Measurements from ENCODE around the gene MACROD1. TPM values are rescaled to one million over a fixed set of nuclear protein-coding genes. Genes with fewer than 3 reads are reported as not detected.

MACROD1 gene
- total and polyA plus RNA-seq, 10 of the 15 experiments (the other 5 are each of a cell fraction or from before 2014, with no cell fraction given) = 1.2 to 22.7 (median 11.3) TPM; not detected in 1

- H2AFZ ChIP-seq (ENCODE audit: control insufficient read depth, low read depth, low read length) = no peak overlapping the region
- intact Hi-C loops (cut with micrococcal nuclease; ENCODE audit: unreplicated experiment) (no loop called here), in situ Hi-C loops (cut with MboI) (no loop called here)
- no peak overlapping the region for H3K4me2 ChIP-seq (ENCODE audit: control insufficient read depth, insufficient read depth)
- H4K20me1 ChIP-seq (ENCODE audit: control insufficient read depth, insufficient read depth) = 0 out of 2 replicates have a peak, but pooled peaks cover 3% of the 10 kb centered on the region
- WGBS (ENCODE audit: insufficient coverage, insufficient replicate concordance, low lambda C conversion rate, missing lambda C conversion rate) = 75% methylated on average over 8 of the region's 8 CpGs
- H3K4me1 ChIP-seq (ENCODE audit: control insufficient read depth, insufficient read depth, low read length) = no peaks in the 10 kb centered on the region
- H3K27ac ChIP-seq (ENCODE audit: control insufficient read depth, insufficient read depth) = no peak overlapping the region
- ChIA-PET POLR2A (interaction anchor here (1.1 kb wide), 1 partner anchor 313 kb away, joined by 4 read pairs; the partner anchor contains the start of gene MARK2), SMC1A (ENCODE audit: uncharacterized antibody, unreplicated experiment) (interaction anchor here (1.2 to 3.1 kb wide), 2 partner anchors 149 to 314 kb away, joined by 3 to 12 read pairs; no protein-coding TSS in a partner anchor), RAD21 (ENCODE audit: unreplicated experiment) (no interaction called here), CTCF (interaction anchor here (0.8 to 8.8 kb wide), 7 partner anchors 9 to 384 kb away, joined by 3 to 68 read pairs (median 5); partner anchors contain the start of genes MARK2 and ZFTA)
- no peak overlapping the region for H3K4me3 ChIP-seq
- ATAC-seq = no peak
- H3K9me3 ChIP-seq (replicated peaks; ENCODE audit: control insufficient read depth, insufficient read depth, low read length) = no peaks in the 10 kb centered on the region
- no TSS peak for BruUV-seq (replicated peaks)
- no peaks in the 10 kb centered on the region for H3K27me3 ChIP-seq (replicated peaks in 1 of 2; ENCODE audit: control insufficient read depth in 2 of 2, insufficient read depth in 2 of 2, low read length in 1 of 2)
- no peaks in the 10 kb centered on the region for H3K36me3 ChIP-seq (ENCODE audit: control insufficient read depth in 2 of 2, insufficient read depth in 2 of 2, low read length in 1 of 2)
- no peaks in the 10 kb centered on the region for H3K79me2 ChIP-seq (ENCODE audit: control insufficient read depth, insufficient read depth, low read length)
- DNase-seq (ENCODE audit: low read depth, low spot score) = no peak
- FAIRE-seq = no peak
- no peak for TF ChIP-seq ZNF207 (IDR thresholded peaks at IDR 0.05; ENCODE audit: borderline replicate concordance)
- H3K9ac ChIP-seq (ENCODE audit: control insufficient read depth, insufficient read depth, low read length) = no peak overlapping the region
Measured at GRCh38 chr11:64151337-64151736, 14.6 kb downstream of the MACROD1 start.

DNA sequence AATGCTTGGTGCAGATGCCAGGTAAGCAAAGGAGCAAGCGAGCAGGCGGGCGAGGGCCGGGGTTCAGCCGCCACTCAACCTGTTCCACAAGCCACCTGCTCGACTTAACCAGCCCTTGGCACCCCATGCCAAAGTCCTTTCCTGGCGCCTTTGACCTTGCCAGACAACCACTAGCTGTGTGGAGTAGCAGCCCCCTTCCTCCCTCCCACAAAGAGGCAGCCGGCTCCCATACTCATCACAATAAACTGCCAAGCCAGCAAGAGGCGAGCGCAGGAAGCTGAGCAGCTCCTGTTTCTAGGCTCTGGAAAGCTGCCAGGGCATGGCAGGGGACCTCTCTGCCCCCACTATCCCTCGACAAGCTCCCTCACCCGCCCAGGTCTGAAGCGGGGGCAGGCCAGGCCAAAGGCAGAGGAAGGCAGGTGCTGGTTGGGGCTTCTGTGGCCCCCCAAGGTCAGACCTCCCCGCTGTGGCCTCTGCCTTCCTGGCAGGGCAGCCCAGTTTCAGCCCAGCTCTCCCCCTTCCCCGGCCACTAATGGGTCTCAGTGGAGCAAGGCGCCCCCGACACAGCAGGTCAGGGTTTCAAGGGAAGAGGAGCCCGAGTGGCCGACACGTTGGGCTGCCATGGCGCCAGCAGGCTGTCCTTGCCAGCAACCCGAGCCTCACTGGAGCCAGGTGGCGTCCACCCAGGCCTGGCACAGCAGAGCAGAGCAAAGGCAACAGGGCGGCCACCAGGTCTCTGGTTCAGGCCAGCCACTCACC, 15.3 kb downstream of the MACROD1 start:
- Histone ChIP-seq H3K4me3 (no peak overlapping the region), H4K20me1 (ENCODE audit: control insufficient read depth, insufficient read depth) (0 out of 2 replicates have a peak, but pooled peaks cover 3% of the 10 kb centered on the region), H3K27ac (ENCODE audit: control insufficient read depth, insufficient read depth) (no peak overlapping the region), H3K79me2 (ENCODE audit: control insufficient read depth, insufficient read depth, low read length) (no peaks in the 10 kb centered on the region), H3K36me3 (ENCODE audit: control insufficient read depth in 2 of 2, insufficient read depth in 2 of 2, low read length in 1 of 2) (no peaks in the 10 kb centered on the region), H3K27me3 (replicated peaks in 1 of 2; ENCODE audit: control insufficient read depth in 2 of 2, insufficient read depth in 2 of 2, low read length in 1 of 2) (no peaks in the 10 kb centered on the region), H2AFZ (ENCODE audit: control insufficient read depth, low read depth, low read length) (no peak overlapping the region), H3K4me2 (ENCODE audit: control insufficient read depth, insufficient read depth) (no peak overlapping the region), H3K9ac (ENCODE audit: control insufficient read depth, insufficient read depth, low read length) (no peak overlapping the region), H3K9me3 (replicated peaks; ENCODE audit: control insufficient read depth, insufficient read depth, low read length) (no peaks in the 10 kb centered on the region), H3K4me1 (ENCODE audit: control insufficient read depth, insufficient read depth, low read length) (no peaks in the 10 kb centered on the region)
- BruUV-seq (replicated peaks) = no TSS peak
- no peak for DNase-seq (ENCODE audit: low read depth, low spot score)
- ATAC-seq = no peak
- ChIA-PET SMC1A (ENCODE audit: uncharacterized antibody, unreplicated experiment) (interaction anchor here (1.2 to 3.1 kb wide), 3 partner anchors 125 to 313 kb away, joined by 3 to 12 read pairs (median 3); no protein-coding TSS in a partner anchor), CTCF (interaction anchor here (0.5 to 8.8 kb wide), 9 partner anchors 8 to 428 kb away, joined by 3 to 68 read pairs (median 5); partner anchors contain the start of genes MARK2 and ZFTA), POLR2A (interaction anchor here (1.1 kb wide), 1 partner anchor 312 kb away, joined by 4 read pairs; the partner anchor contains the start of gene MARK2), RAD21 (ENCODE audit: unreplicated experiment) (no interaction called here)
- TF ChIP-seq HDGF (IDR thresholded peaks at IDR 0.05) (no peak), IKZF1 (conservative IDR thresholded peaks at IDR 0.05) (no peak), POLR2A (IDR thresholded peaks at IDR 0.05; ENCODE audit: low read depth, low read length) (no peak), MEF2A (IDR thresholded peaks at IDR 0.05; ENCODE audit: insufficient read depth, low read depth, low read length) (no peak), USF1 (IDR thresholded peaks at IDR 0.05; ENCODE audit: borderline replicate concordance, extremely low read length, insufficient read depth, low read depth, low read length) (no peak), MYC (IDR thresholded peaks at IDR 0.05; ENCODE audit: insufficient read depth, insufficient read length, insufficient replicate concordance, low read length, severe bottlenecking) (no peak), EP300 (IDR thresholded peaks at IDR 0.05; ENCODE audit: borderline replicate concordance in 1 of 2, control insufficient read depth in 1 of 2, low read depth in 2 of 2, low read length in 2 of 2) (no peak), STAT3 (IDR thresholded peaks at IDR 0.05; ENCODE audit: low read depth, low read length) (no peak), BHLHE40 (IDR thresholded peaks at IDR 0.05; ENCODE audit: borderline replicate concordance in 1 of 2, low read depth in 2 of 2, low read length in 1 of 2) (no peak), ETV6 (conservative IDR thresholded peaks at IDR 0.05 in 1 of 2, IDR thresholded peaks at IDR 0.05 in 1 of 2; ENCODE audit: borderline replicate concordance in 1 of 2, low read depth in 1 of 2) (no peak), JUNB (IDR thresholded peaks at IDR 0.05) (no peak)
- TF ChIP-seq, protein P1, sequence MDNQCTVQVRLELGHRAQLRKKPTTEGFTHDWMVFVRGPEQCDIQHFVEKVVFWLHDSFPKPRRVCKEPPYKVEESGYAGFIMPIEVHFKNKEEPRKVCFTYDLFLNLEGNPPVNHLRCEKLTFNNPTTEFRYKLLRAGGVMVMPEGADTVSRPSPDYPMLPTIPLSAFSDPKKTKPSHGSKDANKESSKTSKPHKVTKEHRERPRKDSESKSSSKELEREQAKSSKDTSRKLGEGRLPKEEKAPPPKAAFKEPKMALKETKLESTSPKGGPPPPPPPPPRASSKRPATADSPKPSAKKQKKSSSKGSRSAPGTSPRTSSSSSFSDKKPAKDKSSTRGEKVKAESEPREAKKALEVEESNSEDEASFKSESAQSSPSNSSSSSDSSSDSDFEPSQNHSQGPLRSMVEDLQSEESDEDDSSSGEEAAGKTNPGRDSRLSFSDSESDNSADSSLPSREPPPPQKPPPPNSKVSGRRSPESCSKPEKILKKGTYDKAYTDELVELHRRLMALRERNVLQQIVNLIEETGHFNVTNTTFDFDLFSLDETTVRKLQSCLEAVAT (IDR thresholded peaks at IDR 0.05) = no peak
- intact Hi-C loops (cut with micrococcal nuclease; ENCODE audit: unreplicated experiment) (no loop called here), in situ Hi-C loops (cut with MboI) (no loop called here)
- 51% methylated on average over 24 of the region's 24 CpGs for WGBS (ENCODE audit: insufficient coverage, insufficient replicate concordance, low lambda C conversion rate, missing lambda C conversion rate)
- FAIRE-seq = no peak

All from GM12878 (cell line).